H1 (cell line): Measurements from ENCODE around the gene TEX38. TPM values are rescaled to one million over a fixed set of nuclear protein-coding genes. Genes with fewer than 3 reads are reported as not detected.

Experiments used
- CTCF ChIA-PET: fragments of 300-600 bp; sonication (Branson Sonifier 250); formaldehyde crosslinking; loops from one replicate; lab custom pipeline; 2021; ENCODE audit not compliant: partially characterized antibody; lab: Charles Lee
- POLR2A ChIA-PET: fragments of 300-600 bp; sonication (Branson Sonifier 250); formaldehyde crosslinking; loops from one replicate; lab custom pipeline; 2021; ENCODE audit warnings: inconsistent platforms; ENCODE audit not compliant: partially characterized antibody; lab: Charles Lee
- DNase-seq, 2 experiments: peaks; one replicate each; pipeline versions ENCODE4 v3.0.0 to v3.0.0-alpha.2; 2010 to 2022; ENCODE audit warnings: low spot score in 2 of 2, low read depth in 1 of 2, mixed read lengths in 1 of 2
- FAIRE-seq: peaks from 2 replicates; lab custom pipeline; 2011; peaks lifted over from hg19 to GRCh38; lab: Jason Lieb, UNC
- H2AFZ ChIP-seq: 2 replicates; pipeline ENCODE4 v1.8.1; 2012; ENCODE audit warnings: low read length, inconsistent platforms
- H2AK5ac ChIP-seq: 2 replicates; pipeline ENCODE4 v1.6.1; 2013; ENCODE audit warnings: low read depth, low read length
- H2BK120ac ChIP-seq: replicated peaks from 2 replicates; pipeline ENCODE3; 2013; ENCODE audit warnings: low read depth, low read length, inconsistent platforms
- H2BK12ac ChIP-seq: 2 replicates; pipeline ENCODE4 v1.6.1; 2013; ENCODE audit warnings: low read depth, low read length
- H2BK15ac ChIP-seq: 2 replicates; pipeline ENCODE4 v1.6.1; 2013; ENCODE audit warnings: low read length
- H2BK20ac ChIP-seq: 2 replicates; pipeline ENCODE4 v1.6.1; 2013; ENCODE audit warnings: low read length
- H2BK5ac ChIP-seq: 2 replicates; pipeline ENCODE4 v1.6.1; 2013; ENCODE audit warnings: low read depth, low read length
- H3K14ac ChIP-seq: 2 replicates; pipeline ENCODE4 v1.6.1; 2013; ENCODE audit warnings: inconsistent platforms; ENCODE audit not compliant: insufficient read length
- H3K18ac ChIP-seq: 2 replicates; pipeline ENCODE4 v1.6.1; 2013; ENCODE audit warnings: low read length; ENCODE audit errors: extremely low read depth
- H3K23ac ChIP-seq: 2 replicates; pipeline ENCODE4 v1.6.1; 2013; ENCODE audit warnings: inconsistent platforms; ENCODE audit not compliant: insufficient read length
- H3K23me2 ChIP-seq: 2 replicates; pipeline ENCODE4 v1.6.1; 2013; ENCODE audit warnings: low read depth, low read length
- H3K27ac ChIP-seq: 2 replicates; pipeline ENCODE4 v1.6.1; 2011; ENCODE audit warnings: low read depth, low read length, inconsistent platforms
- H3K27me3 ChIP-seq, 4 experiments: replicated peaks in 1 of 4; 1 replicate in 1 of 4; 2 replicates in 3 of 4; pipeline versions ENCODE4 v1.6.1 to v1.8.1; 2011 to 2013; ENCODE audit warnings: low read length in 3 of 4, mild to moderate bottlenecking in 3 of 4, inconsistent platforms in 2 of 4, mixed read lengths in 2 of 4, moderate library complexity in 1 of 4; ENCODE audit not compliant: control insufficient read depth in 3 of 4, insufficient read depth in 3 of 4; ENCODE audit errors: extremely low read depth in 1 of 4
- H3K36me3 ChIP-seq, 4 experiments: 2 replicates each; pipeline versions ENCODE4 v1.6.1 to v1.8.1; 2011 to 2013; ENCODE audit warnings: mild to moderate bottlenecking in 4 of 4, low read length in 3 of 4, moderate library complexity in 2 of 4, control low read depth in 1 of 4, inconsistent platforms in 1 of 4; ENCODE audit not compliant: insufficient read depth in 4 of 4, control insufficient read depth in 2 of 4
- H3K4ac ChIP-seq: replicated peaks from 2 replicates; pipeline ENCODE3; 2013; ENCODE audit warnings: low read length, low read depth, mixed read lengths, inconsistent platforms; ENCODE audit not compliant: insufficient read length
- H3K4me1 ChIP-seq, 4 experiments: replicated peaks in 1 of 4; 1 replicate in 1 of 4; 2 replicates in 3 of 4; pipeline versions ENCODE4 v1.6.1 to v1.8.1; 2011 to 2013; ENCODE audit warnings: low read length in 3 of 4, inconsistent platforms in 2 of 4, mixed read lengths in 1 of 4; ENCODE audit not compliant: insufficient read depth in 4 of 4, control insufficient read depth in 3 of 4
- H3K4me2 ChIP-seq, 2 experiments: 2 replicates each; pipeline versions ENCODE4 v1.6.1 to v1.8.1; 2011 to 2013; ENCODE audit warnings: low read depth in 2 of 2, low read length in 2 of 2, control low read depth in 1 of 2, inconsistent platforms in 1 of 2, mild to moderate bottlenecking in 1 of 2; ENCODE audit not compliant: insufficient read depth in 1 of 2
- H3K4me3 ChIP-seq, 4 experiments: fragments of 200-600, 300-600 bp in 1 of 4; sonication (generic), shearing (Covaris generic), sonication (Bioruptor Twin) in 1 of 4; 2 replicates each; pipeline versions ENCODE4 v1.5.1 to v1.8.1; 2011 to 2016; ENCODE audit warnings: low read length in 4 of 4, low read depth in 3 of 4, control low read depth in 2 of 4, inconsistent platforms in 2 of 4, mild to moderate bottlenecking in 2 of 4, mixed read lengths in 1 of 4, moderate library complexity in 1 of 4; ENCODE audit not compliant: insufficient read depth in 2 of 4; ENCODE audit errors: extremely low read depth in 1 of 4
- H3K56ac ChIP-seq: replicated peaks from 2 replicates; pipeline ENCODE3; 2013; ENCODE audit warnings: low read depth, mild to moderate bottlenecking, mixed read lengths, low read length, inconsistent platforms; ENCODE audit not compliant: insufficient read length
- H3K79me1 ChIP-seq: 2 replicates; pipeline ENCODE4 v1.6.1; 2013; ENCODE audit warnings: low read depth, low read length, control low read depth
- H3K79me2 ChIP-seq, 2 experiments: 2 replicates each; pipeline versions ENCODE4 v1.6.1 to v1.8.1; 2012 to 2013; ENCODE audit warnings: low read length in 2 of 2, mild to moderate bottlenecking in 2 of 2, inconsistent platforms in 1 of 2; ENCODE audit not compliant: insufficient read depth in 2 of 2, control insufficient read depth in 1 of 2
- H3K9ac ChIP-seq, 4 experiments: replicated peaks in 1 of 4; 1 replicate in 1 of 4; 2 replicates in 3 of 4; pipeline versions ENCODE4 v1.6.1 to v1.8.1; 2011 to 2013; ENCODE audit warnings: low read depth in 3 of 4, low read length in 3 of 4, control low read depth in 2 of 4, mild to moderate bottlenecking in 2 of 4, moderate library complexity in 2 of 4, inconsistent platforms in 1 of 4; ENCODE audit errors: extremely low read depth in 1 of 4
- H3K9me3 ChIP-seq, 2 experiments: 2 replicates each; pipeline versions ENCODE4 v1.6.1 to v1.8.1; 2012 to 2013; ENCODE audit warnings: mild to moderate bottlenecking in 2 of 2, moderate library complexity in 2 of 2, control low read depth in 1 of 2, inconsistent platforms in 1 of 2, low read depth in 1 of 2, low read length in 1 of 2, mixed read lengths in 1 of 2; ENCODE audit not compliant: insufficient read depth in 2 of 2
- H4K20me1 ChIP-seq, 2 experiments: replicated peaks in 1 of 2; 2 replicates each; pipeline versions ENCODE3 to v1.8.1; 2011 to 2013; ENCODE audit warnings: inconsistent platforms in 2 of 2, low read length in 2 of 2, mild to moderate bottlenecking in 1 of 2; ENCODE audit not compliant: insufficient read depth in 2 of 2, control insufficient read depth in 1 of 2
- H4K5ac ChIP-seq: 2 replicates; pipeline ENCODE4 v1.6.1; 2013; ENCODE audit warnings: low read length, low read depth, mixed read lengths, inconsistent platforms; ENCODE audit not compliant: insufficient read length
- H4K8ac ChIP-seq: 2 replicates; pipeline ENCODE4 v1.8.0; 2013; ENCODE audit warnings: mild to moderate bottlenecking, moderate library complexity, low read length, inconsistent platforms; ENCODE audit not compliant: insufficient read depth; ENCODE audit errors: extremely low read depth
- H4K91ac ChIP-seq: replicated peaks from 2 replicates; pipeline ENCODE3; 2013; ENCODE audit warnings: low read length, mixed read lengths, inconsistent platforms; ENCODE audit not compliant: insufficient read length
- ATF2 ChIP-seq: IDR thresholded peaks from 2 replicates; pipeline ENCODE4 v1.6.1; 2012; ENCODE audit warnings: low read length, inconsistent platforms
- CEBPB ChIP-seq: IDR thresholded peaks from 2 replicates; pipeline ENCODE4 v1.6.1; 2012; ENCODE audit warnings: low read depth, low read length
- CHD1 ChIP-seq: IDR thresholded peaks from 2 replicates; pipeline ENCODE4 v1.6.1; 2012; ENCODE audit warnings: low read depth, low read length, improper control_type of control experiment
- CHD2 ChIP-seq: IDR thresholded peaks from 2 replicates; pipeline ENCODE4 v1.6.1; 2012; ENCODE audit warnings: low read length, improper control_type of control experiment
- CTCF ChIP-seq, 3 experiments: IDR thresholded peaks; 1 replicate in 2 of 3; 2 replicates in 1 of 3; pipeline versions ENCODE4 v1.5.1 to v1.6.1; 2011; ENCODE audit warnings: low read length in 3 of 3, mild to moderate bottlenecking in 3 of 3, inconsistent platforms in 2 of 3, low read depth in 1 of 3, moderate library complexity in 1 of 3; ENCODE audit not compliant: insufficient read depth in 1 of 3; ENCODE audit errors: control extremely low read depth in 1 of 3
- JUND ChIP-seq: IDR thresholded peaks from 2 replicates; pipeline ENCODE4 v1.6.1; 2011; ENCODE audit warnings: mild to moderate bottlenecking, improper control_type of control experiment, low read length
- RBBP5 ChIP-seq: IDR thresholded peaks from 2 replicates; pipeline ENCODE4 v1.7.1; 2012; ENCODE audit warnings: low read depth, mild to moderate bottlenecking, inconsistent platforms, low read length, moderate library complexity, borderline replicate concordance
- YY1 ChIP-seq: IDR thresholded peaks from 2 replicates; pipeline ENCODE4 v1.6.1; 2011; ENCODE audit warnings: low read depth, mild to moderate bottlenecking, low read length
- WGBS, 2 experiments: shearing (Covaris generic) in 1 of 2; methylation state at CpG; one replicate each; pipeline versions ENCODE4 v1.1.6 to v1.1.7; 2013 to 2015; ENCODE audit warnings: low lambda C conversion rate in 2 of 2, mixed read lengths in 2 of 2, inconsistent platforms in 1 of 2, low coverage in 1 of 2, missing lambda C conversion rate in 1 of 2; ENCODE audit not compliant: insufficient replicate concordance in 2 of 2, insufficient coverage in 1 of 2, insufficient read length in 1 of 2; ENCODE audit errors: extremely low coverage in 1 of 2, missing lambda C conversion rate in 1 of 2; 5-methylcytosine and 5-hydroxymethylcytosine counted together
- polyA plus RNA-seq, 7 experiments: library from polyadenylated mRNA; depleted of rRNA in 3 of 7; stranded (reverse) in 5 of 7; unstranded in 2 of 7; fragments of >200 nt in 5 of 7; fragments of 200-250 nt in 2 of 7; gene quantifications; 1 replicate in 5 of 7; 2 replicates in 1 of 7; 4 replicates in 1 of 7; pipeline versions ENCODE4 v1.2.1 to v1.2.3, GENCODE V29; 2011 to 2013; ENCODE audit warnings: missing spikeins in 2 of 7, mixed read lengths in 2 of 7
- total RNA-seq: library from RNA; stranded (reverse); fragmentation: NEBNext Ultra II Directional; extraction: Animal tissue kit (Norgen Biotek cat#: 25700); gene quantifications from 2 replicates; pipeline ENCODE4 v1.2.1, GENCODE V29; 2021
- TF ChIP-seq, protein P1 (sequence below): IDR thresholded peaks from 2 replicates; pipeline ENCODE4 v1.6.1; 2011; ENCODE audit warnings: low read length, improper control_type of control experiment

TEX38 gene
- total and polyA plus RNA-seq, 2 of the 8 experiments (the other 6 are each of a cell fraction or from before 2014, with no cell fraction given), result 0.33 TPM; not detected in 1

DNA sequence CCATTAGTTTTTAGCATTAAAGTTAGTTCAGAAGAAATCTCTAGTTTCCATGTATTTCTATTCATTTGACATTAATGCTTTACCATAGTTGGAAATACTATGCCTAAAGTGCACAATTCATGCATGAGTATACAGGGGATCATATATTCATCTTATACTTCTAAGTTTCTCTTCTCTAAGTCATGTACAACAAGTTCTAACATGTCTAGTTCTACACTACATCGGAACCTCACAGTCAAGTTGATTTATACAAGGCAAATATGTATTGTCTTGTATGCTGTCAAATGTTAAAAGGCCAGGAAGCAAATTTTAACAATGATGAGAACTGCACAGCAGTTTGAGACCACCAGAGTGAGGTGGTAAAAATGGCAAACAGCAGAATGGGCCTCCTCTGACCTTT, 32.1 kb upstream of the TEX38 start:
- Histone ChIP-seq H3K18ac (no peak overlapping the region), H2BK12ac (no peak overlapping the region), H3K56ac (no peak overlapping the region), H3K9ac (no peak overlapping the region), H3K23me2 (no peaks in the 10 kb centered on the region), H2BK15ac (no peak overlapping the region), H3K4me1 (no peaks in the 10 kb centered on the region), H2BK20ac (no peak overlapping the region), H3K9me3 (no peaks in the 10 kb centered on the region), H3K4ac (no peak overlapping the region), H2AK5ac (no peak overlapping the region), H3K79me1 (no peaks in the 10 kb centered on the region), H3K23ac (no peak overlapping the region), H3K79me2 (no peaks in the 10 kb centered on the region), H2BK5ac (no peak overlapping the region), H3K4me3 (no peak overlapping the region), H4K91ac (no peak overlapping the region), H4K5ac (no peak overlapping the region), H3K14ac (no peak overlapping the region), H3K36me3 (peaks cover 0 to 13% (median 5%) of the 10 kb centered on the region in 4 experiments; a peak in 6 of 8 replicates), H2AFZ (no peak overlapping the region), H3K4me2 (no peak overlapping the region), H3K27me3 (no peaks in the 10 kb centered on the region), H4K8ac (no peak overlapping the region), H4K20me1 (no peaks in the 10 kb centered on the region), H2BK120ac (no peak overlapping the region), H3K27ac (no peak overlapping the region)
- CTCF ChIA-PET, result no interaction called here
- FAIRE-seq (no peak), DNase-seq (no peak)
- 82% methylated on average over 1 of the region's 1 CpG; no CpG with 5 or more reads in 1 of the 2 experiments for WGBS, 2 experiments
- POLR2A ChIA-PET, result interaction anchor here (2.0 kb wide), 1 partner anchor 10 kb away, joined by 4 read pairs; no protein-coding TSS in a partner anchor
- no peak for TF ChIP-seq ATF2
- TF ChIP-seq, protein P1, sequence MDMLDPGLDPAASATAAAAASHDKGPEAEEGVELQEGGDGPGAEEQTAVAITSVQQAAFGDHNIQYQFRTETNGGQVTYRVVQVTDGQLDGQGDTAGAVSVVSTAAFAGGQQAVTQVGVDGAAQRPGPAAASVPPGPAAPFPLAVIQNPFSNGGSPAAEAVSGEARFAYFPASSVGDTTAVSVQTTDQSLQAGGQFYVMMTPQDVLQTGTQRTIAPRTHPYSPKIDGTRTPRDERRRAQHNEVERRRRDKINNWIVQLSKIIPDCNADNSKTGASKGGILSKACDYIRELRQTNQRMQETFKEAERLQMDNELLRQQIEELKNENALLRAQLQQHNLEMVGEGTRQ, result no peak
- TF ChIP-seq CTCF (IDR thresholded peaks at IDR 0.05; ENCODE audit: control extremely low read depth in 1 of 3, insufficient read depth in 1 of 3, low read depth in 1 of 3, low read length in 3 of 3), result no peak
- no peak for TF ChIP-seq CEBPB
- TF ChIP-seq RBBP5, result no peak
- no peak for TF ChIP-seq CHD2
- no peak for TF ChIP-seq CHD1
- TF ChIP-seq JUND, result no peak
- TF ChIP-seq YY1, result no peak
